Measurements from ENCODE around the gene LCLAT1. TPM values are rescaled to one million over a fixed set of nuclear protein-coding genes. Genes with fewer than 3 reads are reported as not detected.
"Not testable (repeated sequence)": the region's sequence is repeated elsewhere in the genome, so short reads cannot be mapped to it uniquely, and the experiment has no call there.

The LCLAT1 gene
- total RNA-seq, 2 donors from 2014 or later, result 18.0 to 20.6 TPM

DNA sequence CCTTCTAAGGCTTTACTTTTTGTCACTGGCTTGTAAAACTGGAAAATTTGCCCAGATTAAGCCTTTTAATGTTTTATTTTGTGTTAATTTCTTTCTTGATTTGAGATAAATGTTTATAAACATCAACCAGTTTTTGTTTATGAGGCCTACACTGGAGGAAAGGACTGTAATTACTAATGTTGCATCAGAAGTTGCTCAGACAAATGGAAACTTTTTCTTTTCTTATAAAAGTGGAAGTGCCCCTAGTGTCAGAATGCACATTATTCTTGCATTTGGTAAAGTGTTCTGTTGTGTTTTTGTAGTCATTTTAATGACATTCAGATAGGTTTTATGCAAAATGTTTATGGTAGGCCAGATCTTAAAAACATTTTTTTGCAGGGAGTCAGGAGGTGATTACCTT lies 25.3 kb downstream of the LCLAT1 start:
- no peak for DNase-seq
- no peak for ATAC-seq
- intact Hi-C loops (cut with DNase I, micrococcal nuclease), result no loop called here

GRCh38 chr2:30475542-30475941 lies 28.5 kb downstream of the LCLAT1 start:
- DNase-seq (no peak), ATAC-seq (no peak)
- intact Hi-C loops (cut with DNase I, micrococcal nuclease), result no loop called here

GRCh38 chr2:30476636-30477035 lies 29.6 kb downstream of the LCLAT1 start:
- ATAC-seq, result no peak
- intact Hi-C loops (cut with DNase I, micrococcal nuclease), result no loop called here
- no peak for DNase-seq

- DNase-seq (no peak), ATAC-seq (peak; percentile 81)
- intact Hi-C loops (cut with DNase I, micrococcal nuclease), result no loop called here
Measured at GRCh38 chr2:30480703-30481322, 33.8 kb downstream of the LCLAT1 start.

GRCh38 chr2:30481323-30481800 lies 34.3 kb downstream of the LCLAT1 start:
- ATAC-seq (peak; percentile 88), DNase-seq (peak; percentile 30 to 55)
- intact Hi-C loops (cut with DNase I, micrococcal nuclease), result no loop called here

DNA sequence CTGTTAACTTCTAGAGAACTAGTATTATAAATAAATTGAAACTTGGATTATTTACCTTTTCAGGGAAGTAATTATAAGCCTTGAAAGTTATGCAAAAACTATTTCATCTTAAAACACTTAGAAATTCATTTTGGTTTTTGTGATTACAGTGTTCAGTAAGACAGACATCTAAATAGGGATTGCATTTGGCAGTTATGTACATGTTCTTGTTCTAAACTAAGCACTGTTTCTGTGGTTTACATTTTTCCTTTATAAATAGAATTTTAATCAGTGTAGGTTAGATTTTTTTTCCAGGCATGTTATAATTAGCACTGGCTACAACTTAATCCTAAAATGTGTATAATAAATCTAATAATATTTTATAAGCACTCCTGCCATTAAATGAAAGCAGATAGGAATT lies 35.0 kb downstream of the LCLAT1 start:
- DNase-seq, result no peak
- intact Hi-C loops (cut with DNase I, micrococcal nuclease), result no loop called here
- ATAC-seq, result no peak

DNA sequence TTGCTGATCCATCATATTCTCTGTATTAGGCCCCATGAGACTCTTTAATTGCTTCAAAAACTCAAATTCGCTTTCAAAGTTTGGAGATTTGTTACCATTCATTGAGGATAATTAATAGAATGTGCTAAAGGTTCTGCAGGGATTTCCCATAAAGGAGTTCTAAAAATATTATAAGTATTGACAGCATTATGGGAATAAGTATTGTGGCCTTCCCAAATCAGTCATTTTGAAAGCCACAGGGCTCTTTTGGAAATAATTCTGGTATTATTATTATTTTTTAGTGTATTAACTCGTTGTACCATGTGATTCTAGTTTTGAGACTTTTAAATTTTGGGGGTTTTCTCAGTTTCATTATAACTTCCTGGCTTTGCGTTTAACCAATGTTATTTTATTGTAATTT lies 37.1 kb downstream of the LCLAT1 start:
- ATAC-seq (no peak), DNase-seq (no peak)
- intact Hi-C loops (cut with DNase I, micrococcal nuclease), result no loop called here

DNA sequence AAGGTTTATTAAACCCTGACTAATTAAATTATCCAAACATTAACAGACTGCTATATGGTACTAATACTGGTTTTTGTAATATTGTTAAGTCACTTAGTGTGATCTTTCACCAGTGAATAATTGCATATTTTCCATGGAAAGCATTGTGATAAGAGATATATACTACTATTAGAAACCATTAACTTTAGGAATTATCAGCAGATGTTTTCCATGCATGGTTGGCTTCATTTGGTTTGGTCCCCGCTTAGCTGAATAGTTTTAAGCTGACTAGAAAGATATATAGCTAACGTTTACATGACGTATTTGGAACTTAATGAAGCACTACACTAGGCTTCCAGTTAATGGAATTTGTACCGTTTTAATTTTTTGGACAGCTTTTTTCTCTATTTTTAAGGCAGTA lies 37.9 kb downstream of the LCLAT1 start:
- ATAC-seq (no peak), DNase-seq (no peak)
- intact Hi-C loops (cut with DNase I, micrococcal nuclease), result no loop called here

DNA sequence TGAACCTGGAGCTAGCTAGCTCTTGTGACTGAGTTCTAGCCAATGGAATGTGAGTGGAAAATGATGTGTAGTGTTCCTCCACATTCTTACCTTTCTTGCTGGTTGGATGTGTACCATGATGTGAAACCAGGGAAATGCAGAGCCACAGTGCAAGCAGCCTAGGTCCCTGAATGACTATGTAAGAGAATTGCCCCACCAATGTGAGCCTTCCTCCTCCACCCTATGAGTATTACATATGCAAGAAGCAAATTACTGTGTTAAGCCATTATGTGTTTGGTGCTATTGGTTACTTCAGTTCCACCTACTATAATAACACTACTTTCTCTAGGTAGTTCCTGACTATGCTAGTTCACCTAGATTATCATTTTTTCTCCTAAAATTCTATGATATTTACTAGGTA lies 39.6 kb downstream of the LCLAT1 start:
- DNase-seq (no peak), ATAC-seq (peak; percentile 60)
- intact Hi-C loops (cut with DNase I, micrococcal nuclease), result no loop called here

- intact Hi-C loops (cut with DNase I, micrococcal nuclease), result no loop called here
- ATAC-seq, result no peak
- DNase-seq, result no peak
Measured at GRCh38 chr2:30487603-30488002, 40.6 kb downstream of the LCLAT1 start.

- ATAC-seq (peak; percentile 46), DNase-seq (no peak)
- intact Hi-C loops (cut with DNase I, micrococcal nuclease), result no loop called here
Measured at GRCh38 chr2:30488012-30488659, 41.1 kb downstream of the LCLAT1 start.

DNA sequence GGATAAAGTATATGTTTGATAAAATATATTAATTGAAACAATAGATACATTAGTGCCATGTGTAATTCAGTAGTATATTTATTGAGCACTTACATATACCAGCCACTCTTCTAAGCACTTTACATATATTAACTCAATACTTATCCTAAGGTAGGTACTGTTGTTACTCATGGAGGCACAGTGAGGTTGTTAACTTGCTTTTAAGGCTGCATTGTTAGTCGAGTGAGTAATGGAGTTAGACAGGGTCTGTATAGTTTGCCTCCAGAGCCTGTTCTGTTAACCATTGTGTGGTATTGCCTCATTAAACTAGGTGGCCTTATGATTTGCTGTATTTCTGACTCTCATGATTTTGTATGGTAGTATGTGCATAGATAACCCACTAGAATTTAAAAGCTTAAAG lies 44.2 kb downstream of the LCLAT1 start:
- DNase-seq (no peak), ATAC-seq (no peak)
- intact Hi-C loops (cut with DNase I, micrococcal nuclease), result no loop called here

DNA sequence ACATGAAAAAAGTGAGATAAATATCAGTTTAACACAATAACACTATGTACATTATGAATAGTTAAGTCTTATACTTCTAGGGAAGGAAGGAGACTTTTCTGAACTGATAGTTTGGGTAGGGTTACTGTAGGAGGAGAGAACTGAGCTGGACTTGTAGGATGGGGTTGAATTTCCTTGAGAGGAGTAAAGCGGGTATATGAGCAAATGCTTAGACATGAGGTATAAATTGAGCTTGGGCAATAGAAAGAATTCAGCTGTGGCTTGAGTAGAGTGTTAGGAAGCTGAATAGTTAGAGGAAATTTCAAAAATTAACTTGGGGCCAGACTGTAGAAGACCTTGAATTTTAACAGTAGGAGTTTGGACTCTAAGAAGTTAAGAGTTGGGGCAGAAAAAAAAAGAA lies 45.1 kb downstream of the LCLAT1 start:
- ATAC-seq (no peak), DNase-seq (no peak)
- intact Hi-C loops (cut with DNase I, micrococcal nuclease), result no loop called here

- ATAC-seq, result no peak
- intact Hi-C loops (cut with DNase I, micrococcal nuclease), result no loop called here
Measured at GRCh38 chr2:30492619-30493018, 45.6 kb downstream of the LCLAT1 start.

GRCh38 chr2:30493440-30493839 lies 46.4 kb downstream of the LCLAT1 start:
- ATAC-seq (no peak), DNase-seq (no peak)
- intact Hi-C loops (cut with DNase I, micrococcal nuclease), result no loop called here

More at GRCh38 chr2:30492619-30493018, 45.6 kb downstream of the LCLAT1 start:
- no peak for DNase-seq

DNA sequence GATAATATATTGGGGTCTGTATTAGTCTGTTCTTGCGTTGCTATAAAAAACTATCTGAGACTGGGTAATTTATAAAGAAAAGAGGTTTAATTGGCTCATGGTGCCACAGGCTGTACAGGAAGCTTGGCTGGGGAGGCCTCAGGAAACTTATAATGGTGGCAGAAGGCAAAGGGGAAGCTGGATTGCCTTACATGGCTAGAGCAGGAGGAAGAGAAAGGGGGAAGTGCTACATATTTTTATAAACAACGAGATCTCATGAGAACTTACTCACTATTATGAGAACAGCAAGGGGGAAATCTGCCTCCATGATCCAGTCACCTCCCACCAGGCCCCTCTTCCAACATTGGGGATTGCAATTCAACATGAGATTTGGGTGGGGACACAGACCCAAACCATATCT lies 48.9 kb downstream of the LCLAT1 start:
- ATAC-seq; intact Hi-C loops (cut with DNase I, micrococcal nuclease); DNase-seq: not testable (repeated sequence)

GRCh38 chr2:30499681-30500080 lies 52.6 kb downstream of the LCLAT1 start:
- intact Hi-C loops (cut with DNase I, micrococcal nuclease), result no loop called here
- ATAC-seq, result no peak
- no peak for DNase-seq

GRCh38 chr2:30500699-30501098 lies 53.7 kb downstream of the LCLAT1 start:
- ATAC-seq (no peak), DNase-seq (no peak)
- intact Hi-C loops (cut with DNase I, micrococcal nuclease), result no loop called here

DNA sequence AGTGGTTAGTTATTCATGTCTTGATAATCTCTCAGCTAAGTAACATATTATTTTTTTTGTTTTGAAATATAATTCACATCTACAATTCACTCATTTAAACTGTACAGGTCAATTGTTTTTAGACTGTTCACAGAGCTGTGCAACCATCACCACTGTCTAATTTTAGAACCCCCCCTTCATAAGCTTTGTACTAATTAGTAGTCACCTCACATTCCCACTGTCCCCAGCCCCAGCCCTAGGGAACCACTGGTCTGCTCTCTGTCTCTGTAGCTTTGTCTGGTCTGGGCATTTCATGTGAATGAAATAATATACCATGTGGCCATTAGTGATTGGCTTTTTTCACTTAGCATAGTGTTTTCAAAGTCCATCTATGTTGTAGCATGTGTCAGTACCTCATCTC lies 55.3 kb downstream of the LCLAT1 start:
- intact Hi-C loops (cut with DNase I, micrococcal nuclease), result no loop called here
- no peak for DNase-seq
- ATAC-seq, result no peak

GRCh38 chr2:30503007-30503694 lies 56.1 kb downstream of the LCLAT1 start:
- ATAC-seq (no peak), DNase-seq (no peak)
- intact Hi-C loops (cut with DNase I, micrococcal nuclease), result no loop called here

Measured in left colon (tissue), 2 donors.